ENCODE data around the gene GOLGA8N. TPM values are rescaled to one million over a fixed set of nuclear protein-coding genes. Genes with fewer than 3 reads are reported as not detected.

The GOLGA8N gene
- total and polyA plus RNA-seq, 2 donors (not counting 3 experiments of a cell fraction or from before 2014, with no cell fraction given), result 1.6 to 4.5 TPM

DNA sequence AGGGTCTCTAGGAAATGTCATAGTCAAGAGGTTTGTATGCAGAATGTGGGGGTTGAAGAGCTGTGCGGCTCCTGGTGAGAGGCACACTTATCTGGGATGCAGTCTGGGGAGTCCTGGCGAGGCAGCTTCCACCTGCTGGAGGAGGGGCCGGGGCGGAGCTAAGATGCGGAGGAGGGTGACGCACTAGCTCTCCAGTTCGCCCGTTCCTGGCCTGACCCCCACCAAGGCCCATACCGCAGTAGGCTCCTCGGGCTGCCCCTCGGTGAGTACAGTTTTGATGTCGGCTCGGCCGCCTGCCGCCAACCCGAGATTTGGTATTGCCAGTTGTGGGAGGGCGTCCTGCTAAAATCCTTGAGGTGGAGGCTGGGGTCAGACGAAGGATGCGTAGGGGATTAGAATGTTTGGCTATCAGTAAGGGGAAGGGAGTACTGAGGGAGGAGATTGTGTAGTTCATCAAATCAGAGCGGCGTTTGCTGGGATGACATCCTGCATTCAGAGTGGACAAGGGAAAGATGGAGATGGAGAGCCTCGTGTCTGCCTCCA lies 48.3 kb downstream of the GOLGA8N start, which contains the start of gene SCG5:
Gene SCG5, plus strand, starts transcription at position 194 of the 543 bp plus-strand sequence. CDS start 1,883 bp downstream, outside the sequence.
- peaks cover 11% of the 10 kb centered on the region for H3K79me2 ChIP-seq (ENCODE audit: control insufficient read depth, insufficient read depth, low read length)
- H3K27me3 ChIP-seq (ENCODE audit: control insufficient read depth in 2 of 2, insufficient read depth in 2 of 2, low read length in 2 of 2), result no peaks in the 10 kb centered on the region
- dilution Hi-C loops (cut with MboI; ENCODE audit: extremely low pct_ligation_motif_present, low sequenced_read_pairs) (no loop called here), intact Hi-C loops (cut with micrococcal nuclease) (no loop called here)
- no peak within 1 kb of the TSS for H3K9ac ChIP-seq (replicated peaks; ENCODE audit: extremely low read depth, insufficient read depth, low read length)
- FAIRE-seq (no peak), DNase-seq (ENCODE audit: low read depth, low spot score) (peak; percentile 13)
- peak within 1 kb of the TSS; percentile 43 for H2AFZ ChIP-seq (ENCODE audit: low read depth, low read length)
- H3K36me3 ChIP-seq (ENCODE audit: control insufficient read depth in 2 of 2, extremely low read depth in 1 of 2, insufficient read depth in 2 of 2, low read length in 2 of 2), result peaks cover 0 to 14% of the 10 kb centered on the region in 2 experiments
- BruUV-seq (replicated peaks), result no TSS peak
- no peaks in the 10 kb centered on the region for H4K20me1 ChIP-seq (replicated peaks; ENCODE audit: control insufficient read depth, extremely low read depth, insufficient read depth, low read length)
- peaks cover 6% of the 10 kb centered on the region for H3K4me1 ChIP-seq (ENCODE audit: control insufficient read depth, extremely low read depth, insufficient read depth, low read length)
- no peaks in the 10 kb centered on the region for H3K9me1 ChIP-seq (replicated peaks; ENCODE audit: control insufficient read depth, extremely low read depth, insufficient read depth, low read length)
- peak within 1 kb of the TSS; percentile 24 for H3K4me2 ChIP-seq (ENCODE audit: insufficient read depth, low read length)
- no peak within 1 kb of the TSS for H3K27ac ChIP-seq (ENCODE audit: insufficient read depth, low read depth, low read length)
- peak within 1 kb of the TSS in 2 of 3 experiments; percentile 6 to 29 for H3K4me3 ChIP-seq (replicated peaks in 1 of 3; ENCODE audit: insufficient read depth in 1 of 3, low read depth in 1 of 3, low read length in 3 of 3)
- TF ChIP-seq JUN (IDR thresholded peaks at IDR 0.05; ENCODE audit: borderline replicate concordance, insufficient read depth, insufficient read length, low read depth) (no peak), POLR2AphosphoS5 (IDR thresholded peaks at IDR 0.05; ENCODE audit: insufficient read depth, low read depth, low read length) (peak; percentile 58), FOS (IDR thresholded peaks at IDR 0.05; ENCODE audit: borderline replicate concordance, insufficient read depth, low read length) (no peak)
- CTCF ChIA-PET, result interaction anchor here (1.2 to 1.6 kb wide), 2 partner anchors 41 to 295 kb away, joined by 3 to 5 read pairs; no protein-coding TSS in a partner anchor
- POLR2A ChIA-PET, result no interaction called here
- no peaks in the 10 kb centered on the region for H3K9me3 ChIP-seq (replicated peaks; ENCODE audit: control insufficient read depth, insufficient read depth, low read length)

DNA sequence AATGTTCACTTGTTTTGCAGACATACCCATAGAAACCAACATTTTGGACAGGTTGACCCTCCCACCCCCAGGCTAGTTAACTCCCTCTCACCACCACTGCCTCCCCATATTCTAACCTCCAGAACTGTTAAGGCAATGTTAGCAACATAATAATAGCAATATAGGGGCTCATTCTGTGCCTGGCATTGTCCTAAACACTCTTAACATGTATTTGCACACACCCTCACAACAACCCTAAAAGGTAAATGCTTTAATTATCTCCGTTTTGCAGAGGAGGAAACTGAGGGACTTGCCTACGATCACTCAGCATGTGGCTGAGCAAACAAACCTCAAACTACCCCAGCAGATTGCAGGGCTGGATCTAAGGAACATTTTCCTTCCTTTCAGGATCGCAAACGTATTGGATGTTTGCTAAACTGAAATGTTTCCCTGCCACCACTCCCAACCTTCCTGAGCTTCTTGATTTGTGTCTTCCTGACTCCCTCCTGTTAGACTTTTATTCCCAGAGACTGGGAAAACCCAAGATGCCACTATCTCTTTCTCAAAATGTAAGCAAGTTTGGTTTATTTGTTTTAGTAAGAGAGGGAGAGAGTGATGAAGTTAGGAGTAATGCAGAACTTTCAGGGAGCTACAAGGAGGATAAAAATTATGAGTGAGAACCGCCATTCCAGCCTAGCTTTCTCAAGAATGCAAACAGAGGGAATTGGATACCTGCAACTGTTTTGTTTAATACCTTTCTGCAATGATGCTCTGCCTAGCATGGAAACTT lies 49.6 kb downstream of the GOLGA8N start:
- intact Hi-C loops (cut with micrococcal nuclease), result loop anchor here (1.0 kb wide), 1 partner anchor 9 kb away; no protein-coding TSS in a partner anchor
- no peaks in the 10 kb centered on the region for H3K9me3 ChIP-seq (replicated peaks; ENCODE audit: control insufficient read depth, insufficient read depth, low read length)
- H3K9me1 ChIP-seq (replicated peaks; ENCODE audit: control insufficient read depth, extremely low read depth, insufficient read depth, low read length), result no peaks in the 10 kb centered on the region
- no peaks in the 10 kb centered on the region for H4K20me1 ChIP-seq (replicated peaks; ENCODE audit: control insufficient read depth, extremely low read depth, insufficient read depth, low read length)
- peaks cover 0 to 3% of the 10 kb centered on the region in 2 experiments for H3K36me3 ChIP-seq (ENCODE audit: control insufficient read depth in 2 of 2, extremely low read depth in 1 of 2, insufficient read depth in 2 of 2, low read length in 2 of 2)
- DNase-seq (ENCODE audit: low read depth, low spot score) (no peak), FAIRE-seq (no peak)
- no peak for TF ChIP-seq MYC (IDR thresholded peaks at IDR 0.05; ENCODE audit: low read depth, low read length)
- no peak for TF ChIP-seq JUN (IDR thresholded peaks at IDR 0.05; ENCODE audit: borderline replicate concordance, insufficient read depth, insufficient read length, low read depth)
- no peak for TF ChIP-seq POLR2A (IDR thresholded peaks at IDR 0.05; ENCODE audit: low read depth, low read length)
- TF ChIP-seq, protein P1, sequence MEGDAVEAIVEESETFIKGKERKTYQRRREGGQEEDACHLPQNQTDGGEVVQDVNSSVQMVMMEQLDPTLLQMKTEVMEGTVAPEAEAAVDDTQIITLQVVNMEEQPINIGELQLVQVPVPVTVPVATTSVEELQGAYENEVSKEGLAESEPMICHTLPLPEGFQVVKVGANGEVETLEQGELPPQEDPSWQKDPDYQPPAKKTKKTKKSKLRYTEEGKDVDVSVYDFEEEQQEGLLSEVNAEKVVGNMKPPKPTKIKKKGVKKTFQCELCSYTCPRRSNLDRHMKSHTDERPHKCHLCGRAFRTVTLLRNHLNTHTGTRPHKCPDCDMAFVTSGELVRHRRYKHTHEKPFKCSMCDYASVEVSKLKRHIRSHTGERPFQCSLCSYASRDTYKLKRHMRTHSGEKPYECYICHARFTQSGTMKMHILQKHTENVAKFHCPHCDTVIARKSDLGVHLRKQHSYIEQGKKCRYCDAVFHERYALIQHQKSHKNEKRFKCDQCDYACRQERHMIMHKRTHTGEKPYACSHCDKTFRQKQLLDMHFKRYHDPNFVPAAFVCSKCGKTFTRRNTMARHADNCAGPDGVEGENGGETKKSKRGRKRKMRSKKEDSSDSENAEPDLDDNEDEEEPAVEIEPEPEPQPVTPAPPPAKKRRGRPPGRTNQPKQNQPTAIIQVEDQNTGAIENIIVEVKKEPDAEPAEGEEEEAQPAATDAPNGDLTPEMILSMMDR (IDR thresholded peaks at IDR 0.05; ENCODE audit: extremely low read depth in 1 of 2, insufficient read depth in 1 of 2, low read depth in 1 of 2, low read length in 2 of 2), result no peak
- TF ChIP-seq EZH2 (IDR thresholded peaks at IDR 0.05; ENCODE audit: borderline replicate concordance, low read depth, low read length, severe bottlenecking), result no peak
- TF ChIP-seq FOS (IDR thresholded peaks at IDR 0.05; ENCODE audit: borderline replicate concordance, insufficient read depth, low read length), result no peak
- no peak for TF ChIP-seq POLR2AphosphoS5 (IDR thresholded peaks at IDR 0.05; ENCODE audit: insufficient read depth, low read depth, low read length)
- TF ChIP-seq GATA2 (IDR thresholded peaks at IDR 0.05; ENCODE audit: insufficient read depth, insufficient read length, low read depth, low read length), result no peak
- TF ChIP-seq, protein P2, sequence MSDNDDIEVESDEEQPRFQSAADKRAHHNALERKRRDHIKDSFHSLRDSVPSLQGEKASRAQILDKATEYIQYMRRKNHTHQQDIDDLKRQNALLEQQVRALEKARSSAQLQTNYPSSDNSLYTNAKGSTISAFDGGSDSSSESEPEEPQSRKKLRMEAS (IDR thresholded peaks at IDR 0.05; ENCODE audit: insufficient read depth, insufficient read length), result no peak
- no peak overlapping the region for H3K4me3 ChIP-seq (replicated peaks in 1 of 3; ENCODE audit: insufficient read depth in 1 of 3, low read depth in 1 of 3, low read length in 3 of 3)
- H3K4me2 ChIP-seq (ENCODE audit: insufficient read depth, low read length), result no peak overlapping the region
- no TSS peak for BruUV-seq (replicated peaks)
- no peak overlapping the region for H3K27ac ChIP-seq (ENCODE audit: insufficient read depth, low read depth, low read length)
- H3K4me1 ChIP-seq (ENCODE audit: control insufficient read depth, extremely low read depth, insufficient read depth, low read length), result peaks cover 8% of the 10 kb centered on the region
- ChIA-PET CTCF (interaction anchor here (1.2 to 1.6 kb wide), 2 partner anchors 8 to 14 kb away, joined by 4 to 5 read pairs; no protein-coding TSS in a partner anchor), POLR2A (no interaction called here)
- H3K9ac ChIP-seq (replicated peaks; ENCODE audit: extremely low read depth, insufficient read depth, low read length), result no peak overlapping the region
- dilution Hi-C loops (cut with MboI; ENCODE audit: extremely low pct_ligation_motif_present, low sequenced_read_pairs), result no loop called here
- H2AFZ ChIP-seq (ENCODE audit: low read depth, low read length), result peak overlapping the region; percentile 2
- H3K27me3 ChIP-seq (ENCODE audit: control insufficient read depth in 2 of 2, insufficient read depth in 2 of 2, low read length in 2 of 2), result no peaks in the 10 kb centered on the region
- peaks cover under 1% of the 10 kb centered on the region for H3K79me2 ChIP-seq (ENCODE audit: control insufficient read depth, insufficient read depth, low read length)
